GM12801 (cell line): Measurements from ENCODE around the gene CDH4.

Source experiments
- TF ChIP-seq, protein P1 (sequence below): IDR thresholded peaks from one replicate; pipeline ENCODE4 v1.5.1; 2011; ENCODE audit warnings: control low read depth; ENCODE audit not compliant: insufficient read length; ENCODE audit errors: extremely low read depth

The CDH4 gene

GRCh38 chr20:61424628-61425420, 172.8 kb downstream of the CDH4 start:
- TF ChIP-seq, protein P1, sequence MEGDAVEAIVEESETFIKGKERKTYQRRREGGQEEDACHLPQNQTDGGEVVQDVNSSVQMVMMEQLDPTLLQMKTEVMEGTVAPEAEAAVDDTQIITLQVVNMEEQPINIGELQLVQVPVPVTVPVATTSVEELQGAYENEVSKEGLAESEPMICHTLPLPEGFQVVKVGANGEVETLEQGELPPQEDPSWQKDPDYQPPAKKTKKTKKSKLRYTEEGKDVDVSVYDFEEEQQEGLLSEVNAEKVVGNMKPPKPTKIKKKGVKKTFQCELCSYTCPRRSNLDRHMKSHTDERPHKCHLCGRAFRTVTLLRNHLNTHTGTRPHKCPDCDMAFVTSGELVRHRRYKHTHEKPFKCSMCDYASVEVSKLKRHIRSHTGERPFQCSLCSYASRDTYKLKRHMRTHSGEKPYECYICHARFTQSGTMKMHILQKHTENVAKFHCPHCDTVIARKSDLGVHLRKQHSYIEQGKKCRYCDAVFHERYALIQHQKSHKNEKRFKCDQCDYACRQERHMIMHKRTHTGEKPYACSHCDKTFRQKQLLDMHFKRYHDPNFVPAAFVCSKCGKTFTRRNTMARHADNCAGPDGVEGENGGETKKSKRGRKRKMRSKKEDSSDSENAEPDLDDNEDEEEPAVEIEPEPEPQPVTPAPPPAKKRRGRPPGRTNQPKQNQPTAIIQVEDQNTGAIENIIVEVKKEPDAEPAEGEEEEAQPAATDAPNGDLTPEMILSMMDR = no peak

DNA sequence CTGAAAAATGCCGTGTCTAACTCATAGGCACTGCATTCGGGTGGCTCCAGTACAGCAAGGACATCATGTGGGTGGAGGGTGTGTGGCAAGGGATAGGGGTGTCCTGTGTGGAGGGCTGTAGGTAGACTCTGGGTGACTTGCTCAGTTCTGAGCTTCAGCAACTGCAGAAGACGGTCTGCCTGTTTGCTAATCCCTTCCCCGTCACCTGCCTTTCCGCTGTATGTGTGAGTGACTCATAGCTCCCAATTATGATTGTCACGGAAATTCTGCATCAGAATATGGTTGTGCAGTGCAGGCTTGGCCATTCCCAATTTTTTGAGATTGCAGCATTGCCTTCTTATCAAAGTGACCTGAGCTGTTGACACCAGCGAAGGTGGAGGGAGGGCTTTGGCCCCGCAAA, 174.3 kb downstream of the CDH4 start:
- TF ChIP-seq, protein P1 = no peak

GRCh38 chr20:61429458-61430227, 177.6 kb downstream of the CDH4 start:
- TF ChIP-seq, protein P1 = no peak

DNA sequence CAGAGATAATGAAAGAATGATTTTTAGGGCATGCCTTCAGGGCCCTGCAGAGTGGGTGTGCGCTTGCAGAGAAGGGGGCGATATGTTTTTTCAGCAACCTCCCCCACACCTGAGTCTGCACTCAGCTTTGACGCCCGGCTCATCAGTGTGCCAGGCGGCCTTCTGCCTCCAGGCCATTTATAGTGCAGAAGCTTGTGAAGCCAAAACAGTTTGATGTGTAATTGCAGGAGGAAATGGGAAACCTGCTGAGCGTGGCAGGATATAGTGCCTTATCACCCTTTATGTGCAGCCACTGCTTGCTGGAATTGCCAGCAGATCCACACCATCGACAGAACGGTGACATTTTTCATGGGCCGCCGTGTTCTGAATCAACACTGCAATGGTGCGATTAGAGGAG, 178.2 kb downstream of the CDH4 start:
- TF ChIP-seq, protein P1 = no peak

DNA sequence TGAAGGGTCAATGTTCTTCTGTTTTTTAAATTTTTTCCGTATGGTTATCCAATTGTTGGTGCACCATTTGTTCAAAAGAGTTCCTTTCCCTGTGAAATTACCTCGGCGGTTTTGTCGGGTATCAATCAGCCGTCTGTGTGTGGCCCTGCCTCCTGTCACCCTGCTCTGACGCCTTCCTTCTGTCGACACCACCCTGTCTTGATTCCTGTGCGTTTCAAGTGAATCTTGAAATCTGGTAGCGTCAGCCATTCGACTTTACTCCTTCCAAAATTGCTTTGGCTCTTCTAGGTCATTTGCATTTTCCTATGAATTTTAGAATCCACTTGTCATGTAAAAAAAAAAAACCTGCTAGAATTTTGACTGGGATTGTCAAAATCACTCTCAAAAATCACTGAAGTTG, 181.1 kb downstream of the CDH4 start:
- TF ChIP-seq, protein P1 = no peak

- TF ChIP-seq, protein P1 = no peak
These were observed 181.8 kb downstream of the CDH4 start for GRCh38 chr20:61433816-61434215.

DNA sequence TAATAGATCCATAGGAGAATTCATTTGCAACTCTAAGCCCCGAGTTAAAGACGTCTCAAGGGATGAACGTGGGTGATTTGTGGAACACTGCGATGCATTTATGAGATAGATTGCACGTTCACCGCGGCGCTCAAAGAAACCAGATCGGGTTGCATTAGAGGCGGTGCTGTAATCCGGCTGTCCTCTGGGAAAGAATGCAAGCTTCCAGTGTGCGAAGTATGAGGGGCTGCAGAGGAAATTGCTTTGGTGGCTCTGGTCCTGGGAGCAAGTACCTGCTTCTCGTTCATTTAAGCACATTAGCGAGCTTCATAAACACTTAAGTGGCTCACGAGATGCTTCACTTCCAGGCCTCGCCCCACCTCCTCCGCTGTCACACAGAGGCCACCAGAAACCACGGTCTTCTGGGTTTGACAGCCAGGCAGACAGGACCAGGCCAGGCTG, 182.3 kb downstream of the CDH4 start:
- TF ChIP-seq, protein P1 = no peak
